ENCODE results near the gene ZNF248. TPM values are rescaled to one million over a fixed set of nuclear protein-coding genes. Genes with fewer than 3 reads are reported as not detected.
A peak's percentile ranks its signal among the peaks of the same experiment; 100 is the strongest.

Gene ZNF248
- total RNA-seq, 1 experiment from 2014 or later = 115 TPM

DNA sequence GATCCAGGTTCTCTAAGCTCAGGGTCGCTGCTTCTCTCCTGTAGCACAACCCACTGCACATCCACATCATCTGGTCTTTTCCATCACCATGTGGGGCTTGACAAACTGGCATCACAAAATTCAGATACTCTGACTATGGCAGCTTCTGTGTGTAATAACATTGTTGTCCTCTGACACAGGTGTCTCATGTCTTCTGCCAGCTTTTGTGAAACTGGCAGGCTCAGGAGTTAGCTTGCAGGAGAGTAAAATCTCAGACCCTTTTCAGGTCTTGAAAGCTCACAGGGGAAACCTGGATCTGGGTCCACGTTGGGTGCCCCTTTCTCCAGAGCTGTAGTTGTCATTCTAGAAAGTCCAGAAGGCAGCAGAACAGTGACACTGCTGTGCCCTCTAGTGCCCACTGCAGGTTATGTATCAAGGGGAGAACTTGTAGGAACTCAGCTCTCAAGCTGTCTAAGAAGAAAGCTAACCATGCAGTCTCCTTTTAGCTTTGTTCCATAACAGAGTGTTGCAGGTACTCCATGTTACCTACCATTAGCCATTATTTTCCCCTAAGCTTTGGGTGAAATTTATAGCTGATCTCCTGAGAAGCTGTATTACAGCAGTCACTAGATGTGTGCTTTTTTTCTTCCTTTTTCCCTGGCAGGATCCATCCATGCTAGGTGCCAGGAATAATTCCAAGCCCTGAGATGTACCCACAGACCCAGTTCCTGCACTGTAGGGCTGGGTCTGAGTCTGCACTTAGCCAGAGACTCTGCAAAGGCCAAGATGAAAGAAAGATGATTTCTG, 102.7 kb downstream of the ZNF248 start:
- CTCF ChIA-PET = interaction anchor here (0.5 to 1.5 kb wide), 28 partner anchors 16 to 322 kb away, joined by 3 to 30 read pairs (median 5); no protein-coding TSS in a partner anchor
- no peak overlapping the region for H3K27ac ChIP-seq (ENCODE audit: low read length)
- BruUV-seq (replicated peaks) = no TSS peak
- H3K9ac ChIP-seq (ENCODE audit: low read length) = no peak overlapping the region
- H3K4me3 ChIP-seq (ENCODE audit: low read length) = no peak overlapping the region
- POLR2A ChIA-PET (ENCODE audit: unreplicated experiment) = interaction anchor here (0.6 to 0.7 kb wide), 2 partner anchors 22 to 225 kb away, joined by 3 read pairs; no protein-coding TSS in a partner anchor
- H3K36me3 ChIP-seq (ENCODE audit: low read depth, low read length) = peaks cover 7% of the 10 kb centered on the region; the same call in 1 of the 2 replicates
- H4K20me1 ChIP-seq (ENCODE audit: low read length) = no peaks in the 10 kb centered on the region
- no peak overlapping the region for H3K4me2 ChIP-seq (ENCODE audit: low read length)
- H3K4me1 ChIP-seq (ENCODE audit: insufficient read depth, low read length) = peaks cover 12% of the 10 kb centered on the region; the same call in 1 of the 2 replicates
- ATAC-seq (peak; percentile 92), DNase-seq (peak; percentile 97)
- no peak for TF ChIP-seq EZH2 (IDR thresholded peaks at IDR 0.05; ENCODE audit: low read length, unreplicated experiment)
- TF ChIP-seq, protein P1, sequence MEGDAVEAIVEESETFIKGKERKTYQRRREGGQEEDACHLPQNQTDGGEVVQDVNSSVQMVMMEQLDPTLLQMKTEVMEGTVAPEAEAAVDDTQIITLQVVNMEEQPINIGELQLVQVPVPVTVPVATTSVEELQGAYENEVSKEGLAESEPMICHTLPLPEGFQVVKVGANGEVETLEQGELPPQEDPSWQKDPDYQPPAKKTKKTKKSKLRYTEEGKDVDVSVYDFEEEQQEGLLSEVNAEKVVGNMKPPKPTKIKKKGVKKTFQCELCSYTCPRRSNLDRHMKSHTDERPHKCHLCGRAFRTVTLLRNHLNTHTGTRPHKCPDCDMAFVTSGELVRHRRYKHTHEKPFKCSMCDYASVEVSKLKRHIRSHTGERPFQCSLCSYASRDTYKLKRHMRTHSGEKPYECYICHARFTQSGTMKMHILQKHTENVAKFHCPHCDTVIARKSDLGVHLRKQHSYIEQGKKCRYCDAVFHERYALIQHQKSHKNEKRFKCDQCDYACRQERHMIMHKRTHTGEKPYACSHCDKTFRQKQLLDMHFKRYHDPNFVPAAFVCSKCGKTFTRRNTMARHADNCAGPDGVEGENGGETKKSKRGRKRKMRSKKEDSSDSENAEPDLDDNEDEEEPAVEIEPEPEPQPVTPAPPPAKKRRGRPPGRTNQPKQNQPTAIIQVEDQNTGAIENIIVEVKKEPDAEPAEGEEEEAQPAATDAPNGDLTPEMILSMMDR (conservative IDR thresholded peaks at IDR 0.05; ENCODE audit: low read depth, low read length) = peak; percentile 100
- no peak for TF ChIP-seq EZH2phosphoT487 (IDR thresholded peaks at IDR 0.05; ENCODE audit: borderline replicate concordance, low read length)
- intact Hi-C loops (cut with micrococcal nuclease) = loop anchor here (1.0 to 2.0 kb wide), 7 partner anchors 35 to 854 kb away; no protein-coding TSS in a partner anchor
- H3K27me3 ChIP-seq (ENCODE audit: low read length) = no peaks in the 10 kb centered on the region
- H2AFZ ChIP-seq (ENCODE audit: low read length) = peak overlapping the region; percentile 12
- H3K9me2 ChIP-seq (replicated peaks; ENCODE audit: low read length) = no peaks in the 10 kb centered on the region
- H3K9me3 ChIP-seq (ENCODE audit: low read length) = no peaks in the 10 kb centered on the region
- H3K79me2 ChIP-seq (ENCODE audit: low read length) = no peaks in the 10 kb centered on the region
- no peaks in the 10 kb centered on the region for H3F3A ChIP-seq (ENCODE audit: low read length, unreplicated experiment)

DNA sequence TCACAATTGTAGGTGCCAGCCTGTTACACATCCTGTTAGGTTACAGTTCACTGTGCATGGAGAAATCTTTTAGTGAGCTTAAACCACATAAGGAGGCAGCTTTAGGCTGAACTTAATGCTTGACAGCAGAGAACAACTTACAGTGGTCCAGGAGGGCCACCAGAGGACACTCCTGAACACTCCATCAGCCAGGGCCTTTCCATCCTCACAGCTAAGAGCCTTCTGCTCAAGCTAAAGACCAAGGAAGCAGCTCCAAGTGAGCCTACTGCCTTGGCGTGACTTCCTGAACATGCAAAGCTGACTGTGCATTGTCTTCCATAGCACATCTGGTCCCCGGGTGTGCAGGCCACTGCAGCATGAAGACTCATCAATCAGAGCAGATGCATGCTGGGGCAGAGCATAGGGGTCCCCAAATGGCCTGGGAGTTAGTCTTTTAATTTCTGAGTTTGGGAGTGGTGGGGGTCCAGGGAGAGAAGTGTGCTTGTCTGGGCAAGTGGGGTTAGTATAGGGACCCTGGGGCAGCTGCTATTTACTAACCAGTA, 105.0 kb downstream of the ZNF248 start:
- BruUV-seq (replicated peaks) = no TSS peak
- Histone ChIP-seq H3K27me3 (ENCODE audit: low read length) (no peaks in the 10 kb centered on the region), H3K36me3 (ENCODE audit: low read depth, low read length) (no peaks in the 10 kb centered on the region), H2AFZ (ENCODE audit: low read length) (no peak overlapping the region), H4K20me1 (ENCODE audit: low read length) (no peaks in the 10 kb centered on the region), H3K9ac (ENCODE audit: low read length) (no peak overlapping the region), H3K9me3 (ENCODE audit: low read length) (no peaks in the 10 kb centered on the region), H3K4me2 (ENCODE audit: low read length) (no peak overlapping the region), H3K27ac (ENCODE audit: low read length) (no peak overlapping the region), H3F3A (ENCODE audit: low read length, unreplicated experiment) (no peaks in the 10 kb centered on the region), H3K79me2 (ENCODE audit: low read length) (no peaks in the 10 kb centered on the region), H3K4me1 (ENCODE audit: insufficient read depth, low read length) (peaks cover 25% of the 10 kb centered on the region), H3K9me2 (replicated peaks; ENCODE audit: low read length) (no peaks in the 10 kb centered on the region), H3K4me3 (ENCODE audit: low read length) (no peak overlapping the region)
- ATAC-seq (peak; percentile 9; the same call in 1 of the 2 replicates), DNase-seq (peak; percentile 40)
- CTCF ChIA-PET = interaction anchor here (0.6 to 0.9 kb wide), 4 partner anchors 34 to 1898 kb away, joined by 4 to 5 read pairs (median 4); no protein-coding TSS in a partner anchor
- intact Hi-C loops (cut with micrococcal nuclease) = no loop called here
- TF ChIP-seq EZH2 (IDR thresholded peaks at IDR 0.05; ENCODE audit: low read length, unreplicated experiment) = no peak
- TF ChIP-seq, protein P1 (conservative IDR thresholded peaks at IDR 0.05; ENCODE audit: low read depth, low read length) = peak; percentile 53
- POLR2A ChIA-PET (ENCODE audit: unreplicated experiment) = no interaction called here
